Sigmoid colon (tissue), 7 donors: Measurements from ENCODE around the gene ZC3H11A. TPM values are rescaled to one million over a fixed set of nuclear protein-coding genes. Genes with fewer than 3 reads are reported as not detected.

Source experiments
- DNase-seq: peaks from one replicate; pipeline ENCODE4 v3.0.0-alpha.2; 2019
- H3K27ac ChIP-seq, 4 donors: fragments of 200-600 bp; sonication (generic); one replicate each; pipeline ENCODE4 v1.5.1; 2016 to 2019; ENCODE audit warnings: mild to moderate bottlenecking in 1 of 4
- H3K27me3 ChIP-seq, 3 donors: fragments of 200-600 bp; sonication (generic); one replicate each; pipeline ENCODE4 v1.5.1; 2019; ENCODE audit warnings: mild to moderate bottlenecking in 1 of 3
- H3K36me3 ChIP-seq, 4 donors: fragments of 200-600 bp; sonication (generic); one replicate each; pipeline ENCODE4 v1.5.1; 2016 to 2019
- H3K4me1 ChIP-seq, 4 donors: fragments of 200-600 bp; sonication (generic); one replicate each; pipeline ENCODE4 v1.5.1; 2017 to 2019
- H3K4me3 ChIP-seq, 4 donors: fragments of 200-600 bp; sonication (generic); one replicate each; pipeline ENCODE4 v1.5.1; 2017 to 2019; ENCODE audit warnings: mild to moderate bottlenecking in 2 of 4, moderate library complexity in 1 of 4
- H3K9me3 ChIP-seq, 4 donors: fragments of 200-600 bp in 3 of 4; sonication (generic) in 3 of 4; one replicate each; pipeline versions ENCODE4 v1.5.1 to v1.6.1; 2013 to 2019
- EP300 ChIP-seq, 4 donors: sonication (generic); formaldehyde crosslinking; IDR thresholded peaks; one replicate each; pipeline ENCODE4 v1.6.1; 2017; ENCODE audit warnings: antibody characterized with exemption in 4 of 4
- POLR2A ChIP-seq, 2 donors: fragments of 450-650 bp; IDR thresholded peaks; one replicate each; pipeline ENCODE4 v1.6.1; 2016; ENCODE audit warnings: antibody characterized with exemption in 2 of 2, mild to moderate bottlenecking in 2 of 2, moderate library complexity in 2 of 2
- POLR2AphosphoS5 ChIP-seq, 4 donors: sonication (generic); formaldehyde crosslinking; IDR thresholded peaks; one replicate each; pipeline ENCODE4 v1.6.1; 2017; ENCODE audit warnings: antibody characterized with exemption in 4 of 4
- WGBS, 2 donors: extraction: QIAGEN DNeasy Blood & Tissue Kit; methylation state at CpG; one replicate each; pipeline ENCODE4 v1.1.7; 2013; 5-methylcytosine and 5-hydroxymethylcytosine counted together
- intact Hi-C: fragments of 100-400 bp; cut with DNase I; formaldehyde crosslinking; loops from one replicate; pipeline ENCODE4 v1.15.1; 2023
- polyA plus RNA-seq, 3 donors: library from polyadenylated mRNA; stranded (reverse); fragments of 200-250 nt; gene quantifications; one replicate each; pipeline ENCODE4 v1.2.3, GENCODE V29; 2013
- total RNA-seq, 4 donors: library from RNA; depleted of rRNA; stranded (reverse); fragments of >200 nt; gene quantifications; one replicate each; pipeline ENCODE4 v1.1.0, GENCODE V29; 2016
- TF ChIP-seq, protein P1 (sequence below), 4 experiments: fragments of 450-650 bp in 3 of 4; fragments of 200-600 bp in 1 of 4; IDR thresholded peaks; one replicate each; pipeline ENCODE4 v1.5.1; 2016 to 2019; ENCODE audit warnings: antibody characterized with exemption in 4 of 4, mild to moderate bottlenecking in 3 of 4, moderate library complexity in 2 of 4
- donor health status: healthy with polysubstance abuse.
- donor health status: Bipolar disorder and iron deficiency.
- donor health status: healthy.

The ZC3H11A gene
- total and polyA plus RNA-seq, 7 donors = 17.8 to 111 (median 84.9) TPM

DNA sequence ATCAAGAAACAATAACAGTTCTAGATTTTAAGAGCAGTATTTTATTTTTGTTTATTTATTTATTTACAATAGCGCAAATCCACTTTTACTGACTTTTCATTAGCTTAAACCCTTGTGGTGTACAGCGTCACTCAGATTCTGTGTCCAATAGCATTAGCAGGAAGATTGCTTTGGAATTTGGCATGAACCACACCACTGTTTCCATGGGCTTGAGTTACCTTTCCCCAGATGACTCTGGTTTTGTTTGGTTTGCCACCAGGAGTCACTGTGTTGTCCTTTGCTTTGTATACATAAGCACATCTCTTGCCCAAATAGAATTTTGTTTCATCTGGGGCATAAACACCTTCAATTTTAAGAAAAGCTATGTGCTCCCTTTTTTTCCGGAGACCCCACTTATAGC is 40.1 kb downstream of the ZC3H11A start:
- 96 to 98% methylated on average over 3 of the region's 3 CpGs for WGBS, 2 donors
- intact Hi-C loops = no loop called here
- peaks cover 40 to 100% (median 80%) of the 10 kb centered on the region in 4 donors for H3K36me3 ChIP-seq

DNA sequence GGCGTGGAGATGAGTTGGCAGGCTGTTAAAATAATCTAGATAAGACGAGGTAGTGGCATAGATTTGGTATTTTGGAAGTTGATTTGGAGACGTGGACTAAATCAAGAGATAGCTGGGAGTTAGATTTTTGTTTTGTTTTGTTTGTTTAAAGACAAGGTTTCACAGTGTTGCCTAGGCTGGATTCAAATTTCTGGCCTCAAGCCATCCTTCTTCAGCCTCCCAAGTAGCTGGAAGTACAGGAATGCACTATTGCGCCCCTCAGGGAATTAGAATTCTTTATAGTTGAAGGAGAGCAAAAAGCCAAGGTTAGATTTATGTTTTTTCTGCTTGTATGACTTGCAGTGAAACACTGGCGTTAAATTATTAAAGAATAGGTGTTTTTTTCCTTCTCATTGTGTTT is 43.7 kb downstream of the ZC3H11A start:
- intact Hi-C loops = no loop called here
- Histone ChIP-seq H3K4me3 (no peak overlapping the region), H3K4me1 (peaks cover 0 to 6% (median 0%) of the 10 kb centered on the region in 4 donors), H3K9me3 (no peaks in the 10 kb centered on the region), H3K27me3 (no peaks in the 10 kb centered on the region), H3K27ac (no peak overlapping the region), H3K36me3 (peaks cover 21 to 96% (median 61%) of the 10 kb centered on the region in 4 donors)
- no peak for TF ChIP-seq POLR2AphosphoS5 (IDR thresholded peaks at IDR 0.05)
- TF ChIP-seq POLR2A (IDR thresholded peaks at IDR 0.05) = no peak
- TF ChIP-seq EP300 (IDR thresholded peaks at IDR 0.05) = no peak
- TF ChIP-seq, protein P1, sequence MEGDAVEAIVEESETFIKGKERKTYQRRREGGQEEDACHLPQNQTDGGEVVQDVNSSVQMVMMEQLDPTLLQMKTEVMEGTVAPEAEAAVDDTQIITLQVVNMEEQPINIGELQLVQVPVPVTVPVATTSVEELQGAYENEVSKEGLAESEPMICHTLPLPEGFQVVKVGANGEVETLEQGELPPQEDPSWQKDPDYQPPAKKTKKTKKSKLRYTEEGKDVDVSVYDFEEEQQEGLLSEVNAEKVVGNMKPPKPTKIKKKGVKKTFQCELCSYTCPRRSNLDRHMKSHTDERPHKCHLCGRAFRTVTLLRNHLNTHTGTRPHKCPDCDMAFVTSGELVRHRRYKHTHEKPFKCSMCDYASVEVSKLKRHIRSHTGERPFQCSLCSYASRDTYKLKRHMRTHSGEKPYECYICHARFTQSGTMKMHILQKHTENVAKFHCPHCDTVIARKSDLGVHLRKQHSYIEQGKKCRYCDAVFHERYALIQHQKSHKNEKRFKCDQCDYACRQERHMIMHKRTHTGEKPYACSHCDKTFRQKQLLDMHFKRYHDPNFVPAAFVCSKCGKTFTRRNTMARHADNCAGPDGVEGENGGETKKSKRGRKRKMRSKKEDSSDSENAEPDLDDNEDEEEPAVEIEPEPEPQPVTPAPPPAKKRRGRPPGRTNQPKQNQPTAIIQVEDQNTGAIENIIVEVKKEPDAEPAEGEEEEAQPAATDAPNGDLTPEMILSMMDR (IDR thresholded peaks at IDR 0.05) = no peak
- no peak for DNase-seq
- 84 to 86% methylated on average over 5 of the region's 5 CpGs for WGBS, 2 donors

More for the DNA sequence above, 40.1 kb downstream of the ZC3H11A start:
- peaks cover 0 to 6% (median 0%) of the 10 kb centered on the region in 4 donors for H3K4me1 ChIP-seq
- H3K27me3 ChIP-seq = no peaks in the 10 kb centered on the region
- TF ChIP-seq, protein P1 (IDR thresholded peaks at IDR 0.05) = no peak
- TF ChIP-seq POLR2AphosphoS5 (IDR thresholded peaks at IDR 0.05) (no peak), POLR2A (IDR thresholded peaks at IDR 0.05) (no peak), EP300 (IDR thresholded peaks at IDR 0.05) (no peak)
- no peak overlapping the region for H3K4me3 ChIP-seq
- H3K9me3 ChIP-seq = no peaks in the 10 kb centered on the region
- no peak overlapping the region for H3K27ac ChIP-seq
- DNase-seq = no peak

- 98% methylated on average over 4 of the region's 4 CpGs for WGBS, 2 donors
- H3K27ac ChIP-seq = no peak overlapping the region
- peaks cover 0 to 6% (median 0%) of the 10 kb centered on the region in 4 donors for H3K4me1 ChIP-seq
- DNase-seq = no peak
- intact Hi-C loops = no loop called here
- H3K27me3 ChIP-seq = no peaks in the 10 kb centered on the region
- peaks cover 12 to 96% (median 51%) of the 10 kb centered on the region in 4 donors for H3K36me3 ChIP-seq
- H3K4me3 ChIP-seq = no peak overlapping the region
- TF ChIP-seq, protein P1 (IDR thresholded peaks at IDR 0.05) = no peak
- no peak for TF ChIP-seq POLR2AphosphoS5 (IDR thresholded peaks at IDR 0.05)
- TF ChIP-seq POLR2A (IDR thresholded peaks at IDR 0.05) = no peak
- no peak for TF ChIP-seq EP300 (IDR thresholded peaks at IDR 0.05)
- H3K9me3 ChIP-seq = no peaks in the 10 kb centered on the region
Observed at GRCh38 chr1:203840208-203840808, 44.9 kb downstream of the ZC3H11A start.

DNA sequence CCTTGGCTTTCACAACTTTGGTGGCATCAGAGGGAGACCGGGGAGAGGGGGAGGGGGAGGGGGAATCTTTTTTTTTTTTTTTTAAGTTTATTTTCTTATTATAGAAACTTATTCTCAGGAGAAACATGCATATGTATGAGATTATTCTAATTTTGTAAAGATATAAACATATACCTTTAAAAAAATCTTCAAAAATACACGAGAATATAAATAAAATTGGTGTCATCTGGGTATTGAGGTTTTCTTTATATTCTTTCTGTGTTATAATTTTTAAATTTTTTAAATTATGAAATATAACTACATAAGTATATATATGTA is 47.1 kb downstream of the ZC3H11A start:
- no peaks in the 10 kb centered on the region for H3K9me3 ChIP-seq
- H3K27ac ChIP-seq = no peak overlapping the region
- H3K27me3 ChIP-seq = no peaks in the 10 kb centered on the region
- H3K36me3 ChIP-seq = peaks cover 10 to 96% (median 36%) of the 10 kb centered on the region in 4 donors
- peaks cover 0 to 6% (median 0%) of the 10 kb centered on the region in 4 donors for H3K4me1 ChIP-seq
- 91 to 95% methylated on average over 2 of the region's 2 CpGs for WGBS, 2 donors
- DNase-seq = no peak
- TF ChIP-seq EP300 (IDR thresholded peaks at IDR 0.05) (no peak), POLR2A (IDR thresholded peaks at IDR 0.05) (no peak), POLR2AphosphoS5 (IDR thresholded peaks at IDR 0.05) (no peak)
- TF ChIP-seq, protein P1 (IDR thresholded peaks at IDR 0.05) = no peak
- intact Hi-C loops = no loop called here
- no peak overlapping the region for H3K4me3 ChIP-seq

DNA sequence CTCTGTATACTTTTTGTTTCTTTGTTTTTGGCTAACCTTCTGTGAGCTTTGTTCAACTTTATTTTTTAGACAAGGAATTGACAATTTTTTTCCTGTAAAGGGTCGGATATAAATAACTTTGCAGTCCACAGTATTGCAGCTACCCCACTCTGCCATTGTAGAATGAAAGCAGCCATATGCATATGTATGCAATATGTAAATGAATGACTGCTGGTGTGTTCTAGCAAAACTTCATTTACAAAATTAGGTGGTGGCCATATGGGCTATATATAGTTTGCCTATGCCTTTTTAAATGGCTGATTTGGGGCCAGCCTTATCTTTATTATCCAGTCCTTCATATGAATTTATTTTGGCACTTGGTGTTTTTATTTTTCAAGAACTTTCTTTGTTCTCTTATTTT is 48.0 kb downstream of the ZC3H11A start:
- WGBS, 2 donors = 92 to 94% methylated on average over 1 of the region's 1 CpG
- Histone ChIP-seq H3K27me3 (no peaks in the 10 kb centered on the region), H3K36me3 (peaks cover 16 to 96% (median 36%) of the 10 kb centered on the region in 4 donors), H3K9me3 (no peaks in the 10 kb centered on the region), H3K4me1 (peaks cover 0 to 6% (median 0%) of the 10 kb centered on the region in 4 donors), H3K27ac (no peak overlapping the region), H3K4me3 (no peak overlapping the region)
- intact Hi-C loops = no loop called here
- DNase-seq = no peak
- TF ChIP-seq POLR2AphosphoS5 (IDR thresholded peaks at IDR 0.05) (no peak), POLR2A (IDR thresholded peaks at IDR 0.05) (no peak), EP300 (IDR thresholded peaks at IDR 0.05) (no peak)
- TF ChIP-seq, protein P1 (IDR thresholded peaks at IDR 0.05) = no peak
